HG02885 (cell line): ENCODE data around the gene TEN1.

Source experiments
- ATAC-seq: cut with Tn5 transposase; IDR thresholded peaks from one replicate; pipeline ENCODE4 v1.9.1; 2021; ENCODE audit warnings: mild to moderate bottlenecking; ENCODE audit not compliant: unreplicated experiment, poor library complexity

The TEN1 gene

DNA sequence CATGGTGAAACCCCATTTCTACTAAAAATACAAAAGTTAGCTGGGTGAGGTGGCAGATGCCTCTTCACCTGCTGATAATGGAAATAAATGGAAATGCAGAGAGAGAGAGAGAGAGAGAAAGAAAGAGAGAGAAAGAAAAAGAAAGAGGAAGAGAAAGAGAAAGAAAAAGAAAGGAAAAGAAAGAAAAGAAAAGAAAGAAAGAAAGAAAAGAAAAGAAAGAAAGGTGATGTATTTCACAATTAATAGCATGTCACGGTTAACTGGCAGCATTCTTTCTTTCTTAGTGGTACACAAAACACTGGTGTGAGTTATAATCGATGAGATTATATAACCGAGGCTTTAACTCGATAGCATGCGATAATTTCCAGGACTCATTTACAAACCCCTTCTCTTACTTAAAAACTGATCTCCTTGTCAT is 3.3 kb upstream of the TEN1 start:
- ATAC-seq = no peak

DNA sequence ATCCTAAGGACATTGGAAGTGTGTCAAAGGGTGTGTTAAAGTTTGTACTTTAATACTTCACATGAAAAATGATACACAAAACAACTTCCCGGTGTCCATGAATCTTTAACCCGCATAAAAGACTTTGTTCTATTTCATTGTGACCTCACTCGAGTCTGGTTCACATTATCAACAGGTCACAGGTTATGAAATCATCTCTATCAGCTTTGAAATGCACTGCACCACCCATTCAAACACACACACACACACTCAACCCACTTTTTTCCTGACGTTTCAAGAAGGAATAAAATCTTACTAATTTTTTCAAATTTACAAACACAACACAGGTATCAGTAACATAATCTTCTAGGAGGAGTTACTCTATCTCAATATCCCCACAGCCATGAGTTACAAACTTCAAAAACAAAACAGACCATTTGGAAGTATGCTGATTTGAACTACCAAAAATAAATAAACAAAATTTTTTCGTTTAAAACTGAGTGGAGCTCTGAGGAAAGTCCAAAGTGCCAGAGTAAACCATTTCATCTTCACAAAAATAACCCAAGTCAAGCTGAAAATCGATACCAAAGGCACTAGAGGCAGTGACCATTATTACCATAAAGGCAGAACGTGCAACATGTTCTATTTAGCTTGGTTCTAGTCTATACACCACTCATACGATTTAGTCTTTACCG is 2.7 kb upstream of the TEN1 start:
- no peak for ATAC-seq

GRCh38 chr17:75979705-75980187 is 706 bp downstream of the TEN1 start:
- peak; percentile 13 for ATAC-seq

- no peak for ATAC-seq
Observed at GRCh38 chr17:75980188-75981018, 1.4 kb downstream of the TEN1 start.

DNA sequence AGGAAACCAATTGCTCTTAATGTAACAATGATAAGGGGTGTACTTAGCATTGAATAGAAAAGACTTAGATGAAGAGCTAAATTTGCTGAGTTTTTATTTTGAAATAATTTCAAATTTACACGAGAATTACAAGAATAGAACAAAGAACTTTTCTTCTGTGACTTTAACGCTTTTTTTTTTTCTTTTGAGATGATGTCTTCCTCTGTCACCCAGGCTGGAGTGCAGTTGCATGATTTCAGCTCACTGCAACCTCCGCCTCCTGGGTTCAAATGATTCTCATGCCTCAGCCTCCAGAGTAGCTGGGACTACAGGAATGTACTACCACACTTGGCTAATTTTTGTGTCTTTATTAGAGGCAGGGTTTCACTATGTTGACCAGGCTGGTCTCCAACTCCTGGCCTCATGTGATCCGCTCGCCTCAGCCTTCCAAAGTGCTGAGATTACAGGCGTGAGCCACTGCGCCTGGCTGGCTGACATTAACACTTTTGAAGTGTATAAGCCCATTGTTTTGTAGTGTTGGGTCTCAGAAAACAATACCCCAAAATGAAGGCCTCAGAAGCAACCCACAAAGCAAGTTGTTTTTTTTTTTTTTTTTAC is 2.1 kb downstream of the TEN1 start:
- no peak for ATAC-seq

- ATAC-seq = no peak
Observed at GRCh38 chr17:75983501-75984181, 4.6 kb downstream of the TEN1 start.

- ATAC-seq = no peak
Observed at GRCh38 chr17:75985986-75986385, 6.9 kb downstream of the TEN1 start.

- no peak for ATAC-seq
Observed at GRCh38 chr17:75987041-75987440, 8.0 kb downstream of the TEN1 start.

DNA sequence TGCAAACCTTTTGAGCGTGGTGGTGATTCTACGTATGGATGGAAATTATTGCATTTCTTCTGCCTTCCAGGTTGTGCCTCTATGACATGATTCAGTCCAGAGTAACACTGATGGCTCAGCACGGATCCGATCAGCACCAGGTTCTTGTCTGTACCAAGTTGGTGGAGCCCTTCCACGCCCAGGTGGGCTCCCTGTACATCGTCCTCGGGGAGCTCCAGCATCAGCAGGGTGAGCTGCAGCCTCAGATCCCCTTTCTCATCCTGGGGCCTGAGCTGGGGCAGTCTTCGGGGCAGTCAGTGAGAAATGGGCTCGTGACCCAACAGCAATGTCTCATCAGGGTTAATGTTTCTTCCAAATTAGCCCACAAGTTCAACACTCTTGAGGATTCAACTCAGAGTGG is 12.4 kb downstream of the TEN1 start:
- no peak for ATAC-seq

- no peak for ATAC-seq
Observed at GRCh38 chr17:75994802-75995370, 15.8 kb downstream of the TEN1 start.

GRCh38 chr17:75995385-75995925 is 16.4 kb downstream of the TEN1 start:
- ATAC-seq = no peak

DNA sequence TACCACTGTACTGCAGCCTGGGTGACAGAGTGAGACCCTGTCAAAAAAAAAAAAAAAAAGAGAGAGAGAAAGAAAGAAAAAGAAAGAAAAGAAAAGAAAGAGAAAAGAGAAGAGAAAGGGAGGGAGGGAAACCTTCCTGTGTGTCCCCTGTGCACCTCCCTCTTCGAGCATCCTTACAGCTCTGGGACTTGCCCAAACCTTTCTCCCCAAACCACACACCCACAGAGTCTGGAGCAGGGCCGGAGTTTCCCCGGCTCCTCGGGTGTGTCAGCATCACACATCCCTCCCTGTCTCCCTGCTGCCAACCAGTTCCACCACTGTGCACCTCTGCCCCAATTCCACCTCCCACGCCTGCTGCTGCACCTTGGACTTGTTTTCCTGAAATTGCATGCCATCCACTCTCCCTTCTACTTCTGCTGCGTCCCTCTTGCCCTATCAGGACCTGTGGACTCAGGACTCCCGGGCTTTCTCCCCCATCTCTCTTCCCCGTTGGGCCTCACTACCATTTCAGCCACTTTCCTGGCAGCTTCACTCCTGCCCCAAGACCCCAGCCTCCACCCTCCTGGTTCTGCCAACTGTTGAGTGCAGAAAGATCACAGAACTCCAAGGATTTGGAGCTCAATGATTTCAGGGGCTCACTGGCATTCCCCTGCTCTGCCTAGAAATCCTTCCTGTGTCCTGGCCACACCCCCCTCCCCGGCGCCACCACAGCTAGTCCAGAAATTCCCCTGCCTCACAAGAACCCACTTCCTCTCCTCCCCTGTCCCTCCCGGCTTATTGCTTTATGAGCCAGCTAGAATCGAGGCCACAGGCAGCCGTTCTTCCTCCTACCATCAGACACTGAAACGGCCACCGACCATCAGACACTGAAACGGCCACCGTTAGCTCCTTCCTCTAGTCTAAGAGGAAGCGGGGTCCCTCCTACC is 17.9 kb downstream of the TEN1 start:
- no peak for ATAC-seq

DNA sequence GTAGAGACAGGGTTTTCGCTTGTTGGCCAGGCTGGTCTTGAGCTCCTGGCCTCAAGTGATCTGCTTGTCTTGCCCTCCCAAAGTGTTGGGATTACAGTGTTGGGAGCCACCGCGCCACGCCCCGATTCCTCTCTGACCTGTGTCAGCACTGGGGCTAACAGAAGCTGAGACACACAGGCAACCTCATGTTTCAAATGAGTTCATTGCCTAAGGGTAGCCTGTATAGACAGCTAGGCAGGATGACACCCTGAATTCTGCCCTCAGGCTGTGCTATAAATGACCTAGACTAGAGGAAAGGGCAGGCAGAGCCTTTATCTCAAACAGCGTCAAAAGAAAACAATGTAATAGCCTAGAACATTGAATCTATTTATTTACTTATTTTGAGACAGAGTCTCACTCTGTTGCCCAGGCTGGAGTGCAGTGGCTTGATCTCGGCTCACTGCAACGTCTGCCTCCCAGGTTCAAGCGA is 19.3 kb downstream of the TEN1 start:
- no peak for ATAC-seq

- no peak for ATAC-seq
Observed at GRCh38 chr17:76000016-76000754, 21.1 kb downstream of the TEN1 start.

DNA sequence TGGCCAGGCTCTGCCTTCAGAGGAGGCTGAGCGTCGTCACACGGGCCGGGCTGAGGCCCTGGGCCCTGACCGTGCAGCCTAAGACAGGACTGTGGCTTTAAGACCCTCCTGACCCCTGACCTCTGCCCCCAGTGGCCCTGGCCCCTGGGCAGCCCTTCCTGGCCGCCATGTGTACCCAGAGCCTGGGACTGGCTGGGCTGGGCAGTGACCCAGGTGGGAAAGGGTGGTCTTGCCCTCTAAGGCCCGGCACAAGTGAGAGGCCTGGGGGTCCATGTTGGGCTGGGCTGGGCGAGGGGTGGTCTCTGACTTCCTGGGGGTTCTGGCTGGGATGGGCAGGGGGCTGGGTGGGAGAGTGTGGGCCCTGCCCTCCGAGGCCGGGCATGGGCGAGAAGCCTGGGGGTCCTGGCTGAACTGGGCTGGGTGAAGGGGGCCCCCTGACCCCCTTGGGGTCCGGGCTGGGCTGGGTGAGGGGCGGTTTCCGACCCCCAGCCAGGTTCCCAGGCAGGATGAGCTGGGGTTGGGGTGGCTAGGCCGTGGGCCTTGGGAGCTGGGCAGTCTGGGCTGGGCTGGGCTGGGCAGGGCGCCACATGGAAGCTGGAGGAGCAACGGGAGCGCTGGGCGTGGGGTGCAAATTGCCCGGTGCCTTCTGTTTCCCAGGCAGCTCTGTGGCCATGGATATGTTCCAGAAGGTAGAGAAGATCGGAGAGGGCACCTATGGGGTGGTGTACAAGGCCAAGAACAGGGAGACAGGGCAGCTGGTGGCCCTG is 21.9 kb downstream of the TEN1 start, which contains the start of gene CDK3:
Gene CDK3 (plus strand): TSS at position 101 of the 767 bp plus-strand sequence. CDS start 571 bp downstream, at position 672.
- ATAC-seq = no peak

DNA sequence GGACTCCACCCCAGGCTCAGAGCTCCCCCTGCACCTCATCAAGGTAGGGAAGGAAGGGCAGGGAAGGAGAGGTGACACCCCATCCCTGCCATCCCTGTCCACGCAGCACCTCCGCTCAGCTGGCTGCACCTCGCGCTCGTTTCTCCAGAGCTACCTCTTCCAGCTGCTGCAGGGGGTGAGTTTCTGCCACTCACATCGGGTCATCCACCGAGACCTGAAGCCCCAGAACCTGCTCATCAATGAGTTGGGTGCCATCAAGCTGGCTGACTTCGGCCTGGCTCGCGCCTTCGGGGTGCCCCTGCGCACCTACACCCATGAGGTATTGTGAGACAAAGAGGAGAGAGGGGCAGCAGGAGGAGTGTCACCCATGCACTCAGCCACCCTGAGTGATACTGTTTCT is 23.1 kb downstream of the TEN1 start:
- no peak for ATAC-seq

DNA sequence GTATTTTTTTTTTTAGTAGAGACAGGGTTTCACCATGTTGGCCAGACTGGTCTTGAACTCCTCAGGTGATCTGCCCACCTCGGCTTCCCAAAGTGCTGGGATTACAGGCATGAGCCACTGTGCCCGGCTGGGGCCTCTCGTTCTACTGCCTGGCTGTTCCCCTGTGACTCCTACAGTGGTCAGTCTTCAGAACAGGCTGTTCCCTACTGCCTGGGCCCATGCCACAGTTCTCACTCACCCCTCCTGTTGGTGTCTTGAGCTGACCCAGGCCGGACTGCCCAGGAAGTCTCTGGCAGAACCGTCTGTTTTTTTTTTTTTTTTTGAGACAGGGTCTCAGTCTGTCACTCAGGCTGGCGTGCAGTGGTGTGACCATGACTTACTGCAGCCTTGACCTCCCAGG is 24.9 kb downstream of the TEN1 start:
- ATAC-seq = no peak
